B cell (primary cell): ENCODE measurements around the gene TAF4. TPM values are rescaled to one million over a fixed set of nuclear protein-coding genes. Genes with fewer than 3 reads are reported as not detected.

Experiments
- ATAC-seq: fragments of 200-7000 bp; cut with Tn5 transposase; one replicate; pipeline ENCODE4 v1.10.0; 2021; ENCODE audit warnings: low read depth, mild to moderate bottlenecking, moderate number of reproducible peaks, moderate library complexity
- CTCF ChIA-PET: fragments of 350-600 bp; sonication (Branson Sonifier 250); formaldehyde crosslinking; loops from one replicate; lab custom pipeline; 2021; ENCODE audit warnings: antibody characterized with exemption, inconsistent platforms; lab: Charles Lee
- POLR2A ChIA-PET: fragments of 350-600 bp; sonication (Branson Sonifier 250); formaldehyde crosslinking; loops from one replicate; lab custom pipeline; 2021; ENCODE audit warnings: antibody characterized with exemption; lab: Charles Lee
- DNase-seq: peaks from one replicate; pipeline ENCODE4 v3.0.0; 2013
- H2AFZ ChIP-seq: 2 replicates; pipeline ENCODE4 v1.6.1; 2012; ENCODE audit warnings: mild to moderate bottlenecking, low read depth, low read length; ENCODE audit not compliant: insufficient read depth, poor library complexity, severe bottlenecking
- H3K27ac ChIP-seq, 2 donors: 1 replicate in 1 of 2; 2 replicates in 1 of 2; pipeline ENCODE4 v1.5.1; 2012 to 2013; ENCODE audit warnings: low read length in 2 of 2, mild to moderate bottlenecking in 2 of 2, moderate library complexity in 1 of 2
- H3K27me3 ChIP-seq, 4 experiments: fragments of 200-600 bp in 1 of 4; sonication (generic) in 1 of 4; replicated peaks in 1 of 4; 1 replicate in 2 of 4; 2 replicates in 2 of 4; pipeline versions ENCODE4 v1.6.1 to v1.7.0; 2013 to 2016; ENCODE audit warnings: low read length in 3 of 4, mild to moderate bottlenecking in 2 of 4, mixed read lengths in 1 of 4, moderate library complexity in 1 of 4; ENCODE audit not compliant: insufficient read depth in 4 of 4, control insufficient read depth in 3 of 4; ENCODE audit errors: control extremely low read depth in 1 of 4
- H3K36me3 ChIP-seq, 2 experiments: replicated peaks in 1 of 2; 1 replicate in 1 of 2; 2 replicates in 1 of 2; pipeline versions ENCODE4 v1.6.1 to v1.7.1; 2013; ENCODE audit warnings: low read length in 1 of 2; ENCODE audit not compliant: insufficient read depth in 2 of 2, control insufficient read depth in 1 of 2; ENCODE audit errors: control extremely low read depth in 1 of 2, extremely low read depth in 1 of 2
- H3K4me1 ChIP-seq, 2 donors: fragments of 200-600 bp in 1 of 2; sonication (generic) in 1 of 2; 1 replicate in 1 of 2; 2 replicates in 1 of 2; pipeline versions ENCODE4 v1.5.1 to v1.6.1; 2013 to 2017; ENCODE audit warnings: low read length in 2 of 2; ENCODE audit not compliant: control insufficient read depth in 2 of 2, insufficient read depth in 2 of 2
- H3K4me2 ChIP-seq: replicated peaks from 2 replicates; pipeline ENCODE3; 2012; ENCODE audit warnings: mild to moderate bottlenecking, low read depth, low read length; ENCODE audit not compliant: poor library complexity, severe bottlenecking
- H3K4me3 ChIP-seq, 5 experiments: fragments of 200-600 bp in 1 of 5; sonication (generic) in 1 of 5; 1 replicate in 3 of 5; 2 replicates in 2 of 5; pipeline versions ENCODE4 v1.5.1 to v1.7.0; 2011 to 2016; ENCODE audit warnings: low read length in 4 of 5, mild to moderate bottlenecking in 4 of 5, low read depth in 2 of 5, control low read depth in 1 of 5, moderate library complexity in 1 of 5; ENCODE audit not compliant: insufficient read depth in 1 of 5; ENCODE audit errors: control extremely low read depth in 1 of 5, extremely low read depth in 1 of 5
- H3K79me2 ChIP-seq: fragments of 200-600 bp; sonication (generic); one replicate; pipeline ENCODE4 v1.6.0; 2016; ENCODE audit warnings: low read length; ENCODE audit not compliant: control insufficient read depth, insufficient read depth
- H3K9ac ChIP-seq: fragments of 200-600 bp; sonication (generic); 2 replicates; pipeline ENCODE4 v1.6.1; 2017; ENCODE audit warnings: mild to moderate bottlenecking, low read length, moderate library complexity
- H3K9me3 ChIP-seq, 3 donors: one replicate each; pipeline versions ENCODE4 v1.6.1 to v1.7.1; 2013; ENCODE audit warnings: low read length in 2 of 3; ENCODE audit not compliant: control insufficient read depth in 2 of 3, insufficient read depth in 1 of 3; ENCODE audit errors: control extremely low read depth in 1 of 3
- H4K20me1 ChIP-seq: 2 replicates; pipeline ENCODE4 v1.6.0; 2012; ENCODE audit warnings: mild to moderate bottlenecking, low read length; ENCODE audit not compliant: insufficient read depth, control insufficient read depth, poor library complexity, severe bottlenecking
- H3K27ac Mint-ChIP-seq: one replicate; pipeline ENCODE4 v1.8.0; 2021; ENCODE audit warnings: mixed read lengths
- H3K27me3 Mint-ChIP-seq: one replicate; pipeline ENCODE4 v1.8.0; 2021; ENCODE audit warnings: mixed read lengths
- H3K4me1 Mint-ChIP-seq: one replicate; pipeline ENCODE4 v1.8.0; 2021; ENCODE audit warnings: mixed read lengths
- H3K4me3 Mint-ChIP-seq: one replicate; pipeline ENCODE4 v1.8.0; 2021; ENCODE audit warnings: mixed read lengths
- H3K9me3 Mint-ChIP-seq: one replicate; pipeline ENCODE4 v1.8.0; 2022; ENCODE audit warnings: mixed read lengths; ENCODE audit not compliant: insufficient read depth
- CTCF ChIP-seq: fragments of 200-600 bp; IDR thresholded peaks from one replicate; pipeline ENCODE4 v1.8.0; 2022; ENCODE audit warnings: antibody characterized with exemption, mild to moderate bottlenecking
- EZH2 ChIP-seq: IDR thresholded peaks from 2 replicates; pipeline ENCODE4 v1.6.1; 2012; ENCODE audit warnings: borderline replicate concordance, low read depth, mild to moderate bottlenecking, moderate library complexity, low read length; ENCODE audit not compliant: insufficient read depth, poor library complexity, severe bottlenecking
- WGBS: methylation state at CpG from one replicate; pipeline ENCODE4 v1.1.5; 2013; ENCODE audit warnings: missing lambda C conversion rate; ENCODE audit not compliant: insufficient coverage; 5-methylcytosine and 5-hydroxymethylcytosine counted together
- intact Hi-C: fragments of 100-400 bp; cut with micrococcal nuclease; formaldehyde crosslinking; loops from one replicate; pipeline ENCODE4 v1.10.0; 2022
- polyA plus RNA-seq: library from polyadenylated mRNA; depleted of rRNA; stranded (reverse); fragments of >200 nt; gene quantifications from 2 replicates; pipeline ENCODE4 v1.2.3, GENCODE V29; 2012
- total RNA-seq, 2 donors: library from RNA; stranded (reverse); fragments of 120-200 nt in 1 of 2; gene quantifications; 1 replicate in 1 of 2; 2 replicates in 1 of 2; pipeline versions ENCODE4 v1.2.3 to v1.2.4, GENCODE V29; 2013 to 2022

The TAF4 gene
- total and polyA plus RNA-seq, 2 donors (not counting 1 experiment from before 2014, with no cell fraction given), result 13.9 to 39.5 TPM

DNA sequence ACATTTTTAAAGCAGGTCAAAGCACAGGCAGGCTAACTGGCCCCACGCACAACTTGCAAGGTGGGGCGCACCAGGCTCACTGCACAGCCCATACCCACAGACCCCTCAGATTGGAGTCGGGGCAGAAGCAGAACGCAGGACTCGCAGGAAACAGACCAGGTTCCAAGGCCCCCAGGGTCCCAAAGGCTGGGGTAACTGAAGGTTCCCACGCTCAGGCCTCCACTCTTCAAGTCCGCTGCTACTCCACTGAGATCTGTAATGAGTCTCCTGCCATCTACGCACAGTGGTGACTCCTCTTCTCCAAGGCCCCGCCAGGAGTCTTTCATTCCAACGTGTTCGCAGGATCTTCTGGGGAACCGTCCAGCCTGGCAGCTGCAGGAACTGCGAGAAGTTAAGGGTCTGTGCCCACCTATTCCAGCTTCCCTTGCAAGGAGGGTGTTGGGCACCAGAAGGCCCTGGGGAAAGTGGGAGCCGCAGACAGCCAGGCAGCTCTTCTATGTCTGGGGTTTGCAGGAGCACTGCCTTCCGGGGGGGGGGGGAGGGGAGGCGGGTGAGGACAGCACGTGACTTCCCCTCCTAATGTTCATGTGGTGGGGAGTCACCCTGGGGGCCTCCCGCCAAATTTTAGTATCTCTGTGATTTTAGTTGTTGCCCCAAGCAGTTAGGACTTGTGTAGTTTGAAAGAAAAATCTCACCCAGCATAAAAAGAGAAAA is 2.0 kb upstream of the TAF4 start:
- H3K27me3 Mint-ChIP-seq, result no peaks in the 10 kb centered on the region
- Histone ChIP-seq H3K79me2 (peaks cover 27% of the 10 kb centered on the region), H3K4me2 (peak overlapping the region; percentile 98), H3K9ac (no peak overlapping the region), H3K9me3 (peaks cover 0 to 2% (median 0%) of the 10 kb centered on the region in 3 donors), H2AFZ (peak overlapping the region; percentile 11), H3K27me3 (peaks cover 0 to 9% (median 0%) of the 10 kb centered on the region in 4 experiments), H3K4me1 (peaks cover 31 to 33% of the 10 kb centered on the region in 2 donors), H3K4me3 (peak overlapping the region in 1 of 5 experiments; percentile 88), H3K27ac (no peak overlapping the region), H3K36me3 (peaks cover 0 to 3% of the 10 kb centered on the region in 2 experiments), H4K20me1 (peaks cover 16% of the 10 kb centered on the region)
- CTCF ChIA-PET, result interaction anchor here (1.9 kb wide), 1 partner anchor 68 kb away, joined by 8 read pairs; no protein-coding TSS in a partner anchor
- DNase-seq (peak; percentile 23), ATAC-seq (no peak)
- H3K27ac Mint-ChIP-seq, result peak overlapping the region; percentile 92
- POLR2A ChIA-PET, result interaction anchor here (0.6 to 2.2 kb wide), 2 partner anchors 54 to 737 kb away, joined by 3 to 21 read pairs; partner anchors contain the start of genes LSM14B and OGFR
- H3K4me3 Mint-ChIP-seq, result peak overlapping the region; percentile 93
- intact Hi-C loops, result loop anchor here (5.0 kb wide), 1 partner anchor 75 kb away; the partner anchor contains the start of genes PSMA7 and SS18L1
- TF ChIP-seq CTCF (no peak), EZH2 (no peak)
- 80% methylated on average over 13 of the region's 18 CpGs for WGBS
- peaks cover 33% of the 10 kb centered on the region for H3K4me1 Mint-ChIP-seq
- no peaks in the 10 kb centered on the region for H3K9me3 Mint-ChIP-seq
